Activated naive CD4-positive, alpha-beta T cell treated with anti-CD3 and anti-CD28 coated beads, Interleukin-2, amount 10 ng/mL, durations not matched to agents 5 hours and 36 hours (primary cell): ENCODE results near the gene PRR14. TPM values are rescaled to one million over a fixed set of nuclear protein-coding genes. Genes with fewer than 3 reads are reported as not detected.

ENCODE experiments used
- total RNA-seq, 2 experiments: library from RNA; stranded (reverse); gene quantifications; one replicate each; pipeline ENCODE4 v1.2.3, GENCODE V29; 2021

The PRR14 gene
- 10 to 100 TPM; 71.0 to 75.9 TPM for total RNA-seq

GRCh38 chr16:30650369-30651123, at the start of gene PRR14:
Gene PRR14 (plus strand): TSS chr16:30650960. CDS start chr16:30651646, 686 bp downstream.

GRCh38 chr16:30609926-30610839, 40.6 kb upstream of the PRR14 start, which contains the start of gene ZNF689:
Gene ZNF689 (minus strand): TSS chr16:30610389. CDS start chr16:30610041, 348 bp downstream.

GRCh38 chr16:30657866-30658730, 7.3 kb downstream of the PRR14 start, which contains the start of gene FBRS:
Gene FBRS (plus strand): TSS chr16:30658431. CDS start chr16:30659519, 1,088 bp downstream.

GRCh38 chr16:30698816-30699614, 48.3 kb downstream of the PRR14 start, which contains the start of gene SRCAP:
Gene SRCAP (plus strand): TSS chr16:30699171. CDS start chr16:30700825, 1,654 bp downstream.

Other genes starting within 250 kb of the PRR14 start
- 1 to 10 TPM; 3.8 to 4.3 TPM for gene ZNF771, start 243.4 kb upstream of the PRR14 start, total RNA-seq
- gene DCTPP1, start 220.9 kb upstream of the PRR14 start, total RNA-seq, result 10 to 100 TPM; 39.9 to 40.3 TPM
- 10 to 100 TPM; 56.7 to 59.9 TPM for gene SEPHS2, start 205.1 kb upstream of the PRR14 start, total RNA-seq
- gene ITGAL, start 178.2 kb upstream of the PRR14 start, total RNA-seq, result 100 to 1,000 TPM; 550 to 559 TPM
- 1 to 10 TPM; 4.9 to 5.3 TPM for gene ZNF768, start 124.4 kb upstream of the PRR14 start, total RNA-seq
- gene ZNF747, start 116.1 kb upstream of the PRR14 start, total RNA-seq, result 10 to 100 TPM; 11.8 to 12.3 TPM
- 10 to 100 TPM; 18.1 to 18.5 TPM for gene ZNF764, start 92.6 kb upstream of the PRR14 start, total RNA-seq
- 10 to 100 TPM; 16.3 TPM for gene ZNF688, start 79.2 kb upstream of the PRR14 start, total RNA-seq
- 10 to 100 TPM; 18.2 to 19.7 TPM for gene ZNF785, start 65.3 kb upstream of the PRR14 start, total RNA-seq
- gene ZNF689, start 40.6 kb upstream of the PRR14 start, total RNA-seq, result 10 to 100 TPM; 10.6 to 10.8 TPM
- 10 to 100 TPM; 95.3 to 95.6 TPM for gene FBRS, start 7.5 kb downstream of the PRR14 start, total RNA-seq
- gene SRCAP, start 48.2 kb downstream of the PRR14 start, total RNA-seq, result 10 to 100 TPM; 72.5 to 75.9 TPM
- 10 to 100 TPM; 34.6 to 37.1 TPM for gene PHKG2, start 97.5 kb downstream of the PRR14 start, total RNA-seq
- 1 to 10 TPM; 2.2 to 2.4 TPM for gene CFAP119, start 111.1 kb downstream of the PRR14 start, total RNA-seq
- gene RNF40, start 111.4 kb downstream of the PRR14 start, total RNA-seq, result 10 to 100 TPM; 83.1 to 85.9 TPM
- 1 to 10 TPM; 2.5 to 2.6 TPM for gene ZNF629, start 136.2 kb downstream of the PRR14 start, total RNA-seq
- 10 to 100 TPM; 23.0 to 23.2 TPM for gene BCL7C, start 243.1 kb downstream of the PRR14 start, total RNA-seq
- under 1 TPM; 0.20 to 0.31 TPM for gene CTF1, start 245.7 kb downstream of the PRR14 start, total RNA-seq